Trophoblast cell (in vitro differentiated cells and primary cell): ENCODE measurements around the gene F2RL2.
A peak's percentile ranks its signal among the peaks of the same experiment; 100 is the strongest.

Experiments used
- DNase-seq, 2 donors: peaks; one replicate each; pipeline ENCODE4 v3.0.0-alpha.2; 2016
- H2AFZ ChIP-seq: 2 replicates; pipeline ENCODE4 v1.6.1; 2013; ENCODE audit warnings: low read length, moderate library complexity, mild to moderate bottlenecking; ENCODE audit not compliant: insufficient read depth, poor library complexity
- H2AK5ac ChIP-seq: 2 replicates; pipeline ENCODE4 v1.6.1; 2013; ENCODE audit warnings: mild to moderate bottlenecking, low read length
- H2BK120ac ChIP-seq: 2 replicates; pipeline ENCODE4 v1.6.1; 2013; ENCODE audit warnings: low read length, mild to moderate bottlenecking, moderate library complexity; ENCODE audit not compliant: insufficient read depth, poor library complexity
- H2BK12ac ChIP-seq: 2 replicates; pipeline ENCODE4 v1.6.1; 2013; ENCODE audit warnings: mild to moderate bottlenecking, low read length, moderate library complexity
- H2BK5ac ChIP-seq: 2 replicates; pipeline ENCODE4 v1.6.1; 2013; ENCODE audit warnings: low read length, low read depth, moderate library complexity, mild to moderate bottlenecking; ENCODE audit not compliant: poor library complexity
- H3K14ac ChIP-seq: 2 replicates; pipeline ENCODE4 v1.6.1; 2013; ENCODE audit warnings: mild to moderate bottlenecking, low read length
- H3K18ac ChIP-seq: 2 replicates; pipeline ENCODE4 v1.6.1; 2013; ENCODE audit warnings: mild to moderate bottlenecking, low read length
- H3K23ac ChIP-seq: 2 replicates; pipeline ENCODE4 v1.6.1; 2013; ENCODE audit warnings: low read length
- H3K27ac ChIP-seq: 2 replicates; pipeline ENCODE4 v1.5.1; 2013; ENCODE audit warnings: low read depth, mild to moderate bottlenecking, inconsistent platforms, low read length, moderate library complexity
- H3K27me3 ChIP-seq: 2 replicates; pipeline ENCODE4 v1.6.1; 2013; ENCODE audit warnings: inconsistent platforms, mild to moderate bottlenecking, low read length, moderate library complexity; ENCODE audit not compliant: insufficient read depth
- H3K36me3 ChIP-seq, 2 experiments: 1 replicate in 1 of 2; 2 replicates in 1 of 2; pipeline ENCODE4 v1.6.1; 2013; ENCODE audit warnings: low read length in 2 of 2, mild to moderate bottlenecking in 2 of 2, moderate library complexity in 1 of 2; ENCODE audit not compliant: insufficient read depth in 2 of 2, control insufficient read depth in 1 of 2
- H3K4ac ChIP-seq: 2 replicates; pipeline ENCODE4 v1.6.1; 2013; ENCODE audit warnings: low read depth, mild to moderate bottlenecking, low read length, moderate library complexity
- H3K4me1 ChIP-seq, 2 experiments: 1 replicate in 1 of 2; 2 replicates in 1 of 2; pipeline ENCODE4 v1.6.1; 2013; ENCODE audit warnings: low read length in 2 of 2, mild to moderate bottlenecking in 2 of 2, moderate library complexity in 1 of 2; ENCODE audit not compliant: insufficient read depth in 2 of 2, control insufficient read depth in 1 of 2
- H3K4me2 ChIP-seq: 2 replicates; pipeline ENCODE4 v1.6.1; 2013; ENCODE audit warnings: inconsistent platforms, mild to moderate bottlenecking, low read length, moderate library complexity
- H3K4me3 ChIP-seq: 2 replicates; pipeline ENCODE4 v1.5.1; 2013; ENCODE audit warnings: mild to moderate bottlenecking, low read depth, low read length, inconsistent platforms
- H3K79me1 ChIP-seq: one replicate; pipeline ENCODE4 v1.6.1; 2013; ENCODE audit warnings: low read length
- H3K79me2 ChIP-seq: 2 replicates; pipeline ENCODE4 v1.6.1; 2013; ENCODE audit warnings: low read length, mild to moderate bottlenecking; ENCODE audit not compliant: control insufficient read depth, insufficient read depth, poor library complexity
- H3K9ac ChIP-seq: 2 replicates; pipeline ENCODE4 v1.6.1; 2013; ENCODE audit warnings: mild to moderate bottlenecking, low read length
- H3K9me3 ChIP-seq: 2 replicates; pipeline ENCODE4 v1.6.1; 2013; ENCODE audit warnings: low read depth, mild to moderate bottlenecking, control low read depth, inconsistent platforms, low read length; ENCODE audit not compliant: insufficient read depth
- H4K12ac ChIP-seq: 2 replicates; pipeline ENCODE4 v1.6.1; 2013; ENCODE audit warnings: low read depth, mild to moderate bottlenecking, low read length, moderate library complexity
- H4K8ac ChIP-seq: 2 replicates; pipeline ENCODE4 v1.6.1; 2013; ENCODE audit warnings: low read depth, mild to moderate bottlenecking, low read length, moderate library complexity
- H4K91ac ChIP-seq: one replicate; pipeline ENCODE4 v1.6.1; 2013; ENCODE audit warnings: low read depth, mild to moderate bottlenecking, low read length, moderate library complexity
- WGBS: extraction: QIAGEN DNeasy Blood & Tissue Kit; methylation state at CpG from one replicate; pipeline ENCODE4 v1.1.7; 2013; ENCODE audit warnings: missing lambda C conversion rate; ENCODE audit not compliant: insufficient read length, insufficient coverage; ENCODE audit errors: extremely low coverage; 5-methylcytosine and 5-hydroxymethylcytosine counted together

F2RL2 gene

DNA sequence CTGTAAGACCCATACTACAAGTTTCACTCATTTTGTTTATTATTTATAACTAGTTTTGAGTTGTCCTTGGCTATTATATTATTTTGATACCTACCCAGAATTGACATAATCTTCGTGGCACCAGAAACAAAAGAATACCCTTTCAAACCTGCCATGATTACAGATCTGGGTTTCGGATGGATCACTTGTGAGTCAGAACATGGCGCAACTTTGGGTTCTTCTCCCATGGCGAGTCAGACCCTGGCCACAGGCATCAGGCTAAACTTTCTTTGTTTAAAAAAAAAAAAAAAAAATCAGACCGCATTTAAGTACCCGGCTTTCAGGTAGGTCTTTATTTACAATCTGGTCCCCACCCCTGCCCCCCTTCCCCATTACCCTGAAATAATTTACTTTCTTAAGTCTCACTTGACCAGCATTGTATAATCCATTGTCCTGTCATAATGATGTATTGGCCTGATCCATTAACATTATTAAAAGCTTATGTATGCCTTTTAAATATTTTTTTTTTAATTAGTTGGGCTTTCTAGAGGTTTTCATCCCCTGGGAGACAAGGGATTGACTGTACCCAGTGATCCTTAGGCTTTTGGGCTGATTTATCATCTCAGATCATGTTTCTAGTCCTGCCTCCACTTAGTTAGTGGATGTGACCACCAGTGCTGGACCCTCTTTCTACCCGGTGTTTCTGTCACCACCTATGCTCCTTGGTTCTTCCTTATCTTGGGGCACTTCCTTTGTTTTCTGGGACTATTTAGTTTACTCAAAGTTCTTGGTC lies 43.9 kb downstream of the F2RL2 start:
- no peak overlapping the region for H3K4me2 ChIP-seq
- no peak overlapping the region for H3K4ac ChIP-seq
- H3K4me3 ChIP-seq = no peak overlapping the region
- no peak overlapping the region for H3K9ac ChIP-seq
- no peak overlapping the region for H3K23ac ChIP-seq
- H3K4me1 ChIP-seq = no peaks in the 10 kb centered on the region
- H3K18ac ChIP-seq = no peak overlapping the region
- no peak overlapping the region for H2AFZ ChIP-seq
- no peak overlapping the region for H2BK5ac ChIP-seq
- no peak overlapping the region for H4K91ac ChIP-seq
- no peak overlapping the region for H2BK120ac ChIP-seq
- no peak overlapping the region for H2BK12ac ChIP-seq
- H3K9me3 ChIP-seq = no peaks in the 10 kb centered on the region
- no peak overlapping the region for H2AK5ac ChIP-seq
- no peaks in the 10 kb centered on the region for H3K79me2 ChIP-seq
- H3K36me3 ChIP-seq = no peaks in the 10 kb centered on the region
- H4K12ac ChIP-seq = no peak overlapping the region
- H4K8ac ChIP-seq = no peak overlapping the region
- no CpG with 5 or more reads among the region's 7 CpGs for WGBS
- no peaks in the 10 kb centered on the region for H3K79me1 ChIP-seq
- H3K27me3 ChIP-seq = no peaks in the 10 kb centered on the region
- DNase-seq = peak in 1 of 2 donors; percentile 29
- no peak overlapping the region for H3K27ac ChIP-seq
- H3K14ac ChIP-seq = no peak overlapping the region

DNA sequence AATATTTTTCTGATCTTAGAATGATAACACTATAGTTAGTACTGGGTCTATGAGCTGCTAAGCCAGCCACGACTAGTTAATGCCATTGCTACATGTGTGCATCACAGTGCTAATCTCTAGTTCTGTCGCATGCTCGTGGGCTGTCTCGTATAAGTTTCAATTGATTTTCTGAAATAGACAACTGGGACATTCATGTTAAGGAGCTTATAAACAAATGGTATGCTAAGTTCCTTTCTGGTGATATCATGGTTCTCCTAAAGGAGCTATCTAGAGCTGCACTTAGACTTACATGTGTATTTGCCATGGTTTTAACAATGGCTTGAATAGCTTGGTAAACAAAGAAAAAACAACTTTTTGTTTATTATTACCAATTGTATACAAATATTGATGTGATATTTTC lies 46.2 kb downstream of the F2RL2 start:
- Histone ChIP-seq H4K8ac (no peak overlapping the region), H2AK5ac (no peak overlapping the region), H2AFZ (no peak overlapping the region), H3K14ac (no peak overlapping the region), H4K91ac (no peak overlapping the region), H3K79me2 (no peaks in the 10 kb centered on the region), H3K27me3 (no peaks in the 10 kb centered on the region), H3K9ac (no peak overlapping the region), H3K27ac (no peak overlapping the region), H2BK120ac (no peak overlapping the region), H3K23ac (no peak overlapping the region), H3K4me2 (no peak overlapping the region), H2BK12ac (no peak overlapping the region), H3K4me1 (no peaks in the 10 kb centered on the region), H3K9me3 (no peaks in the 10 kb centered on the region), H3K4ac (no peak overlapping the region), H2BK5ac (no peak overlapping the region), H3K36me3 (no peaks in the 10 kb centered on the region), H4K12ac (no peak overlapping the region), H3K79me1 (no peaks in the 10 kb centered on the region), H3K4me3 (no peak overlapping the region), H3K18ac (no peak overlapping the region)
- DNase-seq = no peak
- WGBS = no CpG with 5 or more reads among the region's 4 CpGs

DNA sequence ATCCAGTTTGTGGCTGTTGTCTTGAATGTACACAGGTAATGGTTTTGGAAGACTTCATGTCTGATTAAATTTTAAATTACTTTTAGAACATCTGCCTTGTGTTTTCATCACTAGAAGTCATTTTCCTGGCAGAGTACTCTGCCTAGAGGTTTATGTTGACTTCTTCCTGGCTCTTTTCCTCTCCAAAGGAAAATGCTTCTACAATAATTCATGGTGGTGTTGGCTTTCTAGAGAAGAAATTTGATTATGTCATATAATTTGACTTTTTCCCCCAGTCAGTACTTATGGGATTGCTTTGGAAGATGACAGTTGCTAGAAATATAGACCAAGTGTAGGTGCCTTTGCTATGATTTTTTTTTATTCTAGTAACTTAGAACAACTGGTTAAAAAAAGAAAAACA lies 46.8 kb downstream of the F2RL2 start:
- Histone ChIP-seq H3K36me3 (no peaks in the 10 kb centered on the region), H2BK120ac (no peak overlapping the region), H4K91ac (no peak overlapping the region), H3K4me1 (no peaks in the 10 kb centered on the region), H3K4me2 (no peak overlapping the region), H4K12ac (no peak overlapping the region), H3K79me1 (no peaks in the 10 kb centered on the region), H3K9me3 (no peaks in the 10 kb centered on the region), H2AK5ac (no peak overlapping the region), H3K4ac (no peak overlapping the region), H3K27me3 (no peaks in the 10 kb centered on the region), H3K14ac (no peak overlapping the region), H2AFZ (no peak overlapping the region), H3K4me3 (no peak overlapping the region), H2BK12ac (no peak overlapping the region), H3K27ac (no peak overlapping the region), H3K79me2 (no peaks in the 10 kb centered on the region), H2BK5ac (no peak overlapping the region), H3K9ac (no peak overlapping the region), H4K8ac (no peak overlapping the region), H3K18ac (no peak overlapping the region), H3K23ac (no peak overlapping the region)
- DNase-seq = no peak

DNA sequence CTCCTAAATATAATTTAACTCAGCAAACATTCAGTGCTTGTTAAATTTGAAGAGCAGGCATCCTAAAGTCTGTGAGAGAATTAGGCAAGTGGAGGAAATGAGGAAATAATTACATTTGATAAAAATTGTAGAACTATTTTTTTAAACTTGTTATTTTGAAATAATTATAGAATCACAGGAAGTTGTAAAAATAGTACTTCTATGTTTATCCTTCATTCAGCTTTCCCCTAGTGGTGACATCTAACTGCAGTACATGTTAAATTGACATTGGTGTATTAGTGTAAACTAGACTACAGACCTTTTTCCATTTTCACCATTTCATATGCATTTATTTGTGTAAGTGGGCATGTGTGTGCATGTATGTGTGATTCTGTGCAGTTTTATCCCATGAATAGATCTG lies 51.6 kb downstream of the F2RL2 start:
- no peak for DNase-seq
- no peaks in the 10 kb centered on the region for H3K79me2 ChIP-seq
- no peak overlapping the region for H2AFZ ChIP-seq
- H4K91ac ChIP-seq = no peak overlapping the region
- no peak overlapping the region for H3K4me3 ChIP-seq
- H3K9ac ChIP-seq = no peak overlapping the region
- no peaks in the 10 kb centered on the region for H3K9me3 ChIP-seq
- H3K14ac ChIP-seq = no peak overlapping the region
- no peak overlapping the region for H2AK5ac ChIP-seq
- no peak overlapping the region for H2BK5ac ChIP-seq
- H3K23ac ChIP-seq = no peak overlapping the region
- H3K4me2 ChIP-seq = no peak overlapping the region
- H3K27ac ChIP-seq = no peak overlapping the region
- H2BK120ac ChIP-seq = no peak overlapping the region
- no peak overlapping the region for H3K18ac ChIP-seq
- H3K79me1 ChIP-seq = no peaks in the 10 kb centered on the region
- no peak overlapping the region for H2BK12ac ChIP-seq
- H3K4me1 ChIP-seq = no peaks in the 10 kb centered on the region
- no peak overlapping the region for H3K4ac ChIP-seq
- no peaks in the 10 kb centered on the region for H3K27me3 ChIP-seq
- H3K36me3 ChIP-seq = no peaks in the 10 kb centered on the region
- no peak overlapping the region for H4K12ac ChIP-seq
- no peak overlapping the region for H4K8ac ChIP-seq
